ENCODE measurements around the gene FAM81B. TPM values are rescaled to one million over a fixed set of nuclear protein-coding genes. Genes with fewer than 3 reads are reported as not detected.
A peak's percentile ranks its signal among the peaks of the same experiment; 100 is the strongest.

FAM81B gene
- total and polyA plus RNA-seq, 2 donors (not counting 3 experiments of a cell fraction or from before 2014, with no cell fraction given), result not detected

DNA sequence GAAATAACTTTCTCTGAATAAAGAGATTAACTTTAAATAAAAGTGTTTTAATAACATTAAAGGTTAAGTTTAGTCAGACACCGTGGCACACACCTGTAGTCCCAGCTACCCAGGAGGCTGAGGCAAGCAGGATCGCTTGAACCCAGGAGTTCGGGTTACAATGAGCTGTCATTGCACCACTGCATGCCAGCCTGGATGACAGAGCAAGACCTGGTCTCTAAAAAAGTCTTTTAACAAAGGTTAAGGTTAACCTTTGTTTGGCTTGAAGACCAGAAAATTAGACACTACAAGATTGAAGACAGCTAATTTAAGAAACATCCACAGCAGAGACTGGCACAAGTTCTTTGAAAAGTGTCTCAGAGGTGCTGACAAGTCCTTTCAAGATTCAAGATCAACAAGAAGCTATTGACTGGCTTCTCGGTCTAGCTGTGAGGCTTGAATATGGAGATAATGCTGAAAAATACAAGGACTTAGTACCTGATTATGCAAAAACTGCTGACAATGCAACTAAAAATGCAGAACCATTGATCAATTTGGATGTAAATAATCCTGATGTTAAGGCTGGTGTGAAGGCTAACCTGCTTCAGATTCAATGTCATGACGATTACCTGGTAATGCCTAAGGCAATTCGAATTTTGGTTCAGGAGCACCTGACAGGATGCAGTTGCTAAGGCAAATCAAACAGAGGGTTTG lies 48.8 kb downstream of the FAM81B start:
- Histone ChIP-seq H3K9ac (replicated peaks; ENCODE audit: extremely low read depth, insufficient read depth, low read length) (no peak overlapping the region), H2AFZ (ENCODE audit: low read depth, low read length) (no peak overlapping the region), H3K4me3 (replicated peaks in 1 of 3; ENCODE audit: insufficient read depth in 1 of 3, low read depth in 1 of 3, low read length in 3 of 3) (no peak overlapping the region), H4K20me1 (replicated peaks; ENCODE audit: control insufficient read depth, extremely low read depth, insufficient read depth, low read length) (no peaks in the 10 kb centered on the region), H3K4me1 (ENCODE audit: control insufficient read depth, extremely low read depth, insufficient read depth, low read length) (no peaks in the 10 kb centered on the region), H3K79me2 (ENCODE audit: control insufficient read depth, insufficient read depth, low read length) (no peaks in the 10 kb centered on the region), H3K27me3 (ENCODE audit: control insufficient read depth in 2 of 2, insufficient read depth in 2 of 2, low read length in 2 of 2) (peaks cover 19 to 24% of the 10 kb centered on the region in 2 experiments), H3K27ac (ENCODE audit: insufficient read depth, low read depth, low read length) (no peak overlapping the region), H3K9me1 (replicated peaks; ENCODE audit: control insufficient read depth, extremely low read depth, insufficient read depth, low read length) (no peaks in the 10 kb centered on the region), H3K4me2 (ENCODE audit: insufficient read depth, low read length) (no peak overlapping the region), H3K9me3 (replicated peaks; ENCODE audit: control insufficient read depth, insufficient read depth, low read length) (no peaks in the 10 kb centered on the region), H3K36me3 (ENCODE audit: control insufficient read depth in 2 of 2, extremely low read depth in 1 of 2, insufficient read depth in 2 of 2, low read length in 2 of 2) (no peaks in the 10 kb centered on the region)
- no TSS peak for BruUV-seq (replicated peaks)
- intact Hi-C loops (cut with micrococcal nuclease), result no loop called here
- CTCF ChIA-PET, result no interaction called here
- DNase-seq (ENCODE audit: low read depth, low spot score), result no peak
- dilution Hi-C loops (cut with MboI; ENCODE audit: extremely low pct_ligation_motif_present, low sequenced_read_pairs), result no loop called here
- peak; percentile 58 for FAIRE-seq
- TF ChIP-seq EZH2 (IDR thresholded peaks at IDR 0.05; ENCODE audit: borderline replicate concordance, low read depth, low read length, severe bottlenecking) (no peak), MYC (IDR thresholded peaks at IDR 0.05; ENCODE audit: low read depth, low read length) (no peak)
- POLR2A ChIA-PET, result no interaction called here

DNA sequence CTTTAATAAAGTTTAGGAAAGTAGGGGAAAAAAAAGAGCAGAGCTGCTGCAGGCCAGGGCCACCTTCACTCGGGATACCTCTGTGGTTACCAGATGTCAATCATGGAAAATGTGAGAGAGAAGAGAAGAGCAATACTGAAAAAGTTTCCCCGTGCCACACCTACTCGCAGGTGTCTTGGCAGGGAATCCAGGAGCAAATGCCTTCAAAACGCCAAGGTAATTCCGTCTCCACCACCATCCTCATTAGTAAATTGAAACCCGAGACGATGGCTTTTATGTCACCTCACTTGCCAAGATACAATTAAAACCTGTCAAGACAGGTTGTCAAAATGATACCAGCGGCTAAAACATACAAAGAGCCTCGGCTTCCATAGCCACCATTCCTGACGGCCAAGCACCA lies 49.7 kb downstream of the FAM81B start:
- Histone ChIP-seq H3K36me3 (ENCODE audit: control insufficient read depth in 2 of 2, extremely low read depth in 1 of 2, insufficient read depth in 2 of 2, low read length in 2 of 2) (no peaks in the 10 kb centered on the region), H3K9me3 (replicated peaks; ENCODE audit: control insufficient read depth, insufficient read depth, low read length) (no peaks in the 10 kb centered on the region), H3K4me3 (replicated peaks in 1 of 3; ENCODE audit: insufficient read depth in 1 of 3, low read depth in 1 of 3, low read length in 3 of 3) (no peak overlapping the region), H3K4me1 (ENCODE audit: control insufficient read depth, extremely low read depth, insufficient read depth, low read length) (no peaks in the 10 kb centered on the region), H3K79me2 (ENCODE audit: control insufficient read depth, insufficient read depth, low read length) (no peaks in the 10 kb centered on the region), H3K4me2 (ENCODE audit: insufficient read depth, low read length) (no peak overlapping the region), H2AFZ (ENCODE audit: low read depth, low read length) (no peak overlapping the region), H3K9me1 (replicated peaks; ENCODE audit: control insufficient read depth, extremely low read depth, insufficient read depth, low read length) (no peaks in the 10 kb centered on the region), H3K9ac (replicated peaks; ENCODE audit: extremely low read depth, insufficient read depth, low read length) (no peak overlapping the region), H3K27me3 (ENCODE audit: control insufficient read depth in 2 of 2, insufficient read depth in 2 of 2, low read length in 2 of 2) (peaks cover 19 to 24% of the 10 kb centered on the region in 2 experiments), H3K27ac (ENCODE audit: insufficient read depth, low read depth, low read length) (no peak overlapping the region), H4K20me1 (replicated peaks; ENCODE audit: control insufficient read depth, extremely low read depth, insufficient read depth, low read length) (no peaks in the 10 kb centered on the region)
- DNase-seq (ENCODE audit: low read depth, low spot score) (no peak), FAIRE-seq (no peak)
- no TSS peak for BruUV-seq (replicated peaks)
- intact Hi-C loops (cut with micrococcal nuclease) (no loop called here), dilution Hi-C loops (cut with MboI; ENCODE audit: extremely low pct_ligation_motif_present, low sequenced_read_pairs) (no loop called here)
- POLR2A ChIA-PET, result no interaction called here
- no peak for TF ChIP-seq EZH2 (IDR thresholded peaks at IDR 0.05; ENCODE audit: borderline replicate concordance, low read depth, low read length, severe bottlenecking)
- no peak for TF ChIP-seq POLR2A (IDR thresholded peaks at IDR 0.05; ENCODE audit: low read depth, low read length)
- no peak for TF ChIP-seq JUN (IDR thresholded peaks at IDR 0.05; ENCODE audit: borderline replicate concordance, insufficient read depth, insufficient read length, low read depth)
- no peak for TF ChIP-seq MYC (IDR thresholded peaks at IDR 0.05; ENCODE audit: low read depth, low read length)
- no peak for TF ChIP-seq POLR2AphosphoS5 (IDR thresholded peaks at IDR 0.05; ENCODE audit: insufficient read depth, low read depth, low read length)
- no peak for TF ChIP-seq FOS (IDR thresholded peaks at IDR 0.05; ENCODE audit: borderline replicate concordance, insufficient read depth, low read length)
- TF ChIP-seq, protein P1, sequence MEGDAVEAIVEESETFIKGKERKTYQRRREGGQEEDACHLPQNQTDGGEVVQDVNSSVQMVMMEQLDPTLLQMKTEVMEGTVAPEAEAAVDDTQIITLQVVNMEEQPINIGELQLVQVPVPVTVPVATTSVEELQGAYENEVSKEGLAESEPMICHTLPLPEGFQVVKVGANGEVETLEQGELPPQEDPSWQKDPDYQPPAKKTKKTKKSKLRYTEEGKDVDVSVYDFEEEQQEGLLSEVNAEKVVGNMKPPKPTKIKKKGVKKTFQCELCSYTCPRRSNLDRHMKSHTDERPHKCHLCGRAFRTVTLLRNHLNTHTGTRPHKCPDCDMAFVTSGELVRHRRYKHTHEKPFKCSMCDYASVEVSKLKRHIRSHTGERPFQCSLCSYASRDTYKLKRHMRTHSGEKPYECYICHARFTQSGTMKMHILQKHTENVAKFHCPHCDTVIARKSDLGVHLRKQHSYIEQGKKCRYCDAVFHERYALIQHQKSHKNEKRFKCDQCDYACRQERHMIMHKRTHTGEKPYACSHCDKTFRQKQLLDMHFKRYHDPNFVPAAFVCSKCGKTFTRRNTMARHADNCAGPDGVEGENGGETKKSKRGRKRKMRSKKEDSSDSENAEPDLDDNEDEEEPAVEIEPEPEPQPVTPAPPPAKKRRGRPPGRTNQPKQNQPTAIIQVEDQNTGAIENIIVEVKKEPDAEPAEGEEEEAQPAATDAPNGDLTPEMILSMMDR (IDR thresholded peaks at IDR 0.05; ENCODE audit: extremely low read depth in 1 of 2, insufficient read depth in 1 of 2, low read depth in 1 of 2, low read length in 2 of 2), result no peak
- no peak for TF ChIP-seq MAX (IDR thresholded peaks at IDR 0.05; ENCODE audit: insufficient read depth, insufficient read length)
- no peak for TF ChIP-seq GATA2 (IDR thresholded peaks at IDR 0.05; ENCODE audit: insufficient read depth, insufficient read length, low read depth, low read length)
- CTCF ChIA-PET, result no interaction called here

Measured in endothelial cell of umbilical vein (primary cell).